H1 (cell line): ENCODE results near the gene CDKN2B-AS1. TPM values are rescaled to one million over a fixed set of nuclear protein-coding genes. Genes with fewer than 3 reads are reported as not detected.

ENCODE experiments used
- CTCF ChIA-PET: fragments of 300-600 bp; sonication (Branson Sonifier 250); formaldehyde crosslinking; loops from one replicate; lab custom pipeline; 2021; ENCODE audit not compliant: partially characterized antibody; lab: Charles Lee
- POLR2A ChIA-PET: fragments of 300-600 bp; sonication (Branson Sonifier 250); formaldehyde crosslinking; loops from one replicate; lab custom pipeline; 2021; ENCODE audit warnings: inconsistent platforms; ENCODE audit not compliant: partially characterized antibody; lab: Charles Lee
- DNase-seq, 2 experiments: peaks; one replicate each; pipeline versions ENCODE4 v3.0.0 to v3.0.0-alpha.2; 2010 to 2022; ENCODE audit warnings: low spot score in 2 of 2, low read depth in 1 of 2, mixed read lengths in 1 of 2
- FAIRE-seq: peaks from 2 replicates; lab custom pipeline; 2011; peaks lifted over from hg19 to GRCh38; lab: Jason Lieb, UNC
- H2AFZ ChIP-seq: 2 replicates; pipeline ENCODE4 v1.8.1; 2012; ENCODE audit warnings: low read length, inconsistent platforms
- H2AK5ac ChIP-seq: 2 replicates; pipeline ENCODE4 v1.6.1; 2013; ENCODE audit warnings: low read depth, low read length
- H2BK120ac ChIP-seq: replicated peaks from 2 replicates; pipeline ENCODE3; 2013; ENCODE audit warnings: low read depth, low read length, inconsistent platforms
- H2BK12ac ChIP-seq: 2 replicates; pipeline ENCODE4 v1.6.1; 2013; ENCODE audit warnings: low read depth, low read length
- H2BK15ac ChIP-seq: 2 replicates; pipeline ENCODE4 v1.6.1; 2013; ENCODE audit warnings: low read length
- H2BK20ac ChIP-seq: 2 replicates; pipeline ENCODE4 v1.6.1; 2013; ENCODE audit warnings: low read length
- H2BK5ac ChIP-seq: 2 replicates; pipeline ENCODE4 v1.6.1; 2013; ENCODE audit warnings: low read depth, low read length
- H3K14ac ChIP-seq: 2 replicates; pipeline ENCODE4 v1.6.1; 2013; ENCODE audit warnings: inconsistent platforms; ENCODE audit not compliant: insufficient read length
- H3K18ac ChIP-seq: 2 replicates; pipeline ENCODE4 v1.6.1; 2013; ENCODE audit warnings: low read length; ENCODE audit errors: extremely low read depth
- H3K23ac ChIP-seq: 2 replicates; pipeline ENCODE4 v1.6.1; 2013; ENCODE audit warnings: inconsistent platforms; ENCODE audit not compliant: insufficient read length
- H3K23me2 ChIP-seq: 2 replicates; pipeline ENCODE4 v1.6.1; 2013; ENCODE audit warnings: low read depth, low read length
- H3K27ac ChIP-seq: 2 replicates; pipeline ENCODE4 v1.6.1; 2011; ENCODE audit warnings: low read depth, low read length, inconsistent platforms
- H3K27me3 ChIP-seq, 4 experiments: replicated peaks in 1 of 4; 1 replicate in 1 of 4; 2 replicates in 3 of 4; pipeline versions ENCODE4 v1.6.1 to v1.8.1; 2011 to 2013; ENCODE audit warnings: low read length in 3 of 4, mild to moderate bottlenecking in 3 of 4, inconsistent platforms in 2 of 4, mixed read lengths in 2 of 4, moderate library complexity in 1 of 4; ENCODE audit not compliant: control insufficient read depth in 3 of 4, insufficient read depth in 3 of 4; ENCODE audit errors: extremely low read depth in 1 of 4
- H3K36me3 ChIP-seq, 4 experiments: 2 replicates each; pipeline versions ENCODE4 v1.6.1 to v1.8.1; 2011 to 2013; ENCODE audit warnings: mild to moderate bottlenecking in 4 of 4, low read length in 3 of 4, moderate library complexity in 2 of 4, control low read depth in 1 of 4, inconsistent platforms in 1 of 4; ENCODE audit not compliant: insufficient read depth in 4 of 4, control insufficient read depth in 2 of 4
- H3K4ac ChIP-seq: replicated peaks from 2 replicates; pipeline ENCODE3; 2013; ENCODE audit warnings: low read length, low read depth, mixed read lengths, inconsistent platforms; ENCODE audit not compliant: insufficient read length
- H3K4me1 ChIP-seq, 4 experiments: replicated peaks in 1 of 4; 1 replicate in 1 of 4; 2 replicates in 3 of 4; pipeline versions ENCODE4 v1.6.1 to v1.8.1; 2011 to 2013; ENCODE audit warnings: low read length in 3 of 4, inconsistent platforms in 2 of 4, mixed read lengths in 1 of 4; ENCODE audit not compliant: insufficient read depth in 4 of 4, control insufficient read depth in 3 of 4
- H3K4me2 ChIP-seq, 2 experiments: 2 replicates each; pipeline versions ENCODE4 v1.6.1 to v1.8.1; 2011 to 2013; ENCODE audit warnings: low read depth in 2 of 2, low read length in 2 of 2, control low read depth in 1 of 2, inconsistent platforms in 1 of 2, mild to moderate bottlenecking in 1 of 2; ENCODE audit not compliant: insufficient read depth in 1 of 2
- H3K4me3 ChIP-seq, 4 experiments: fragments of 200-600, 300-600 bp in 1 of 4; sonication (generic), shearing (Covaris generic), sonication (Bioruptor Twin) in 1 of 4; 2 replicates each; pipeline versions ENCODE4 v1.5.1 to v1.8.1; 2011 to 2016; ENCODE audit warnings: low read length in 4 of 4, low read depth in 3 of 4, control low read depth in 2 of 4, inconsistent platforms in 2 of 4, mild to moderate bottlenecking in 2 of 4, mixed read lengths in 1 of 4, moderate library complexity in 1 of 4; ENCODE audit not compliant: insufficient read depth in 2 of 4; ENCODE audit errors: extremely low read depth in 1 of 4
- H3K56ac ChIP-seq: replicated peaks from 2 replicates; pipeline ENCODE3; 2013; ENCODE audit warnings: low read depth, mild to moderate bottlenecking, mixed read lengths, low read length, inconsistent platforms; ENCODE audit not compliant: insufficient read length
- H3K79me1 ChIP-seq: 2 replicates; pipeline ENCODE4 v1.6.1; 2013; ENCODE audit warnings: low read depth, low read length, control low read depth
- H3K79me2 ChIP-seq, 2 experiments: 2 replicates each; pipeline versions ENCODE4 v1.6.1 to v1.8.1; 2012 to 2013; ENCODE audit warnings: low read length in 2 of 2, mild to moderate bottlenecking in 2 of 2, inconsistent platforms in 1 of 2; ENCODE audit not compliant: insufficient read depth in 2 of 2, control insufficient read depth in 1 of 2
- H3K9ac ChIP-seq, 4 experiments: replicated peaks in 1 of 4; 1 replicate in 1 of 4; 2 replicates in 3 of 4; pipeline versions ENCODE4 v1.6.1 to v1.8.1; 2011 to 2013; ENCODE audit warnings: low read depth in 3 of 4, low read length in 3 of 4, control low read depth in 2 of 4, mild to moderate bottlenecking in 2 of 4, moderate library complexity in 2 of 4, inconsistent platforms in 1 of 4; ENCODE audit errors: extremely low read depth in 1 of 4
- H3K9me3 ChIP-seq, 2 experiments: 2 replicates each; pipeline versions ENCODE4 v1.6.1 to v1.8.1; 2012 to 2013; ENCODE audit warnings: mild to moderate bottlenecking in 2 of 2, moderate library complexity in 2 of 2, control low read depth in 1 of 2, inconsistent platforms in 1 of 2, low read depth in 1 of 2, low read length in 1 of 2, mixed read lengths in 1 of 2; ENCODE audit not compliant: insufficient read depth in 2 of 2
- H4K20me1 ChIP-seq, 2 experiments: replicated peaks in 1 of 2; 2 replicates each; pipeline versions ENCODE3 to v1.8.1; 2011 to 2013; ENCODE audit warnings: inconsistent platforms in 2 of 2, low read length in 2 of 2, mild to moderate bottlenecking in 1 of 2; ENCODE audit not compliant: insufficient read depth in 2 of 2, control insufficient read depth in 1 of 2
- H4K5ac ChIP-seq: 2 replicates; pipeline ENCODE4 v1.6.1; 2013; ENCODE audit warnings: low read length, low read depth, mixed read lengths, inconsistent platforms; ENCODE audit not compliant: insufficient read length
- H4K8ac ChIP-seq: 2 replicates; pipeline ENCODE4 v1.8.0; 2013; ENCODE audit warnings: mild to moderate bottlenecking, moderate library complexity, low read length, inconsistent platforms; ENCODE audit not compliant: insufficient read depth; ENCODE audit errors: extremely low read depth
- H4K91ac ChIP-seq: replicated peaks from 2 replicates; pipeline ENCODE3; 2013; ENCODE audit warnings: low read length, mixed read lengths, inconsistent platforms; ENCODE audit not compliant: insufficient read length
- BCL11A ChIP-seq, 2 experiments: IDR thresholded peaks; one replicate each; pipeline ENCODE4 v1.6.1; 2011; ENCODE audit warnings: low read depth in 2 of 2, low read length in 2 of 2, mild to moderate bottlenecking in 2 of 2
- CBX8 ChIP-seq: fragments of 300-800, 300-1000 bp; sonication (generic); IDR thresholded peaks from 2 replicates; pipeline ENCODE4 v1.7.1; 2016; ENCODE audit warnings: low read depth, low read length, borderline replicate concordance
- CTBP2 ChIP-seq: IDR thresholded peaks from 2 replicates; pipeline ENCODE4 v1.7.0; 2011; ENCODE audit warnings: borderline replicate concordance, mild to moderate bottlenecking, moderate library complexity, mixed read lengths, low read length; ENCODE audit not compliant: insufficient read depth, insufficient read length
- EGR1 ChIP-seq: IDR thresholded peaks from 2 replicates; pipeline ENCODE4 v1.6.1; 2011; ENCODE audit warnings: low read depth, low read length, borderline replicate concordance
- GTF2F1 ChIP-seq: IDR thresholded peaks from 2 replicates; pipeline ENCODE4 v1.6.1; 2012; ENCODE audit warnings: low read depth, low read length, improper control_type of control experiment, borderline replicate concordance
- JUN ChIP-seq: IDR thresholded peaks from 2 replicates; pipeline ENCODE4 v1.6.1; 2011; ENCODE audit warnings: low read depth, mild to moderate bottlenecking, improper control_type of control experiment, low read length
- POLR2A ChIP-seq, 2 experiments: IDR thresholded peaks; 1 replicate in 1 of 2; 2 replicates in 1 of 2; pipeline ENCODE4 v1.6.1; 2011; ENCODE audit warnings: low read depth in 2 of 2, low read length in 2 of 2, mild to moderate bottlenecking in 2 of 2; ENCODE audit errors: control extremely low read depth in 1 of 2
- RXRA ChIP-seq: IDR thresholded peaks from 2 replicates; pipeline ENCODE4 v1.6.1; 2011; ENCODE audit warnings: low read depth, mild to moderate bottlenecking, low read length, moderate library complexity; ENCODE audit not compliant: insufficient read depth
- WGBS, 2 experiments: shearing (Covaris generic) in 1 of 2; methylation state at CpG; one replicate each; pipeline versions ENCODE4 v1.1.6 to v1.1.7; 2013 to 2015; ENCODE audit warnings: low lambda C conversion rate in 2 of 2, mixed read lengths in 2 of 2, inconsistent platforms in 1 of 2, low coverage in 1 of 2, missing lambda C conversion rate in 1 of 2; ENCODE audit not compliant: insufficient replicate concordance in 2 of 2, insufficient coverage in 1 of 2, insufficient read length in 1 of 2; ENCODE audit errors: extremely low coverage in 1 of 2, missing lambda C conversion rate in 1 of 2; 5-methylcytosine and 5-hydroxymethylcytosine counted together
- polyA plus RNA-seq, 7 experiments: library from polyadenylated mRNA; depleted of rRNA in 3 of 7; stranded (reverse) in 5 of 7; unstranded in 2 of 7; fragments of >200 nt in 5 of 7; fragments of 200-250 nt in 2 of 7; gene quantifications; 1 replicate in 5 of 7; 2 replicates in 1 of 7; 4 replicates in 1 of 7; pipeline versions ENCODE4 v1.2.1 to v1.2.3, GENCODE V29; 2011 to 2013; ENCODE audit warnings: missing spikeins in 2 of 7, mixed read lengths in 2 of 7
- total RNA-seq: library from RNA; stranded (reverse); fragmentation: NEBNext Ultra II Directional; extraction: Animal tissue kit (Norgen Biotek cat#: 25700); gene quantifications from 2 replicates; pipeline ENCODE4 v1.2.1, GENCODE V29; 2021
- TF ChIP-seq, protein P1 (sequence below): IDR thresholded peaks from 2 replicates; pipeline ENCODE4 v1.6.1; 2011; ENCODE audit warnings: low read depth, mild to moderate bottlenecking, low read length; ENCODE audit not compliant: insufficient read depth

The CDKN2B-AS1 gene
- total and polyA plus RNA-seq, 2 of the 8 experiments (the other 6 are each of a cell fraction or from before 2014, with no cell fraction given) = not detected

DNA sequence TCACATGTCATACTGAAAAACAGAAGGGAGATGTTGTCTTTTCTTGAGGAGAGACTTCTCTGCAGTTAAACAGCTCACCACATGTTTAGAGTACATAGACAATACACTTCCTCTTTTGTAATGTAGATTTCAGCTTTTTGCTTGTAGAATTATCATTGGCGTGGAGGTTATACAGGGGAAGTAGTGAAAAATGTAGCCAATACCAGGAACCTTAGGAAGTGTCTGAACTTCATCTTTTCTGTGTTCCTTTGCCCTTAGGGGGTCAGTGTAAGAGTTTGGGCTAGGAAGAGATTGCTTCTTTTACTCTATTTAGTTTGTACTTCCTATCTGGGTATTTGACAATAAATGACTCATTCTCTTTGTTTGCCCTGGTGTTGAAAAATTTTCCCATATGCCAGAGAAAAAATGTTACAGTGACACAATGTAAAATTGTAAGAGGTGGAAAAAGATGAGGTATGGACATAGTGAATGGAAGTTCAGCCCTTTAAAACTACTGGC, 35.6 kb downstream of the CDKN2B-AS1 start:
- Histone ChIP-seq H4K8ac (no peak overlapping the region), H3K79me1 (no peaks in the 10 kb centered on the region), H3K4ac (no peak overlapping the region), H3K23ac (no peak overlapping the region), H2AK5ac (no peak overlapping the region), H3K56ac (no peak overlapping the region), H3K4me1 (no peaks in the 10 kb centered on the region), H2BK5ac (no peak overlapping the region), H2AFZ (no peak overlapping the region), H4K91ac (no peak overlapping the region), H3K23me2 (no peaks in the 10 kb centered on the region), H3K27me3 (no peaks in the 10 kb centered on the region), H2BK15ac (no peak overlapping the region), H3K27ac (no peak overlapping the region), H3K79me2 (no peaks in the 10 kb centered on the region), H3K18ac (no peak overlapping the region), H3K9me3 (no peaks in the 10 kb centered on the region), H3K4me3 (no peak overlapping the region), H4K20me1 (no peaks in the 10 kb centered on the region), H2BK20ac (no peak overlapping the region), H3K9ac (no peak overlapping the region), H2BK120ac (no peak overlapping the region), H4K5ac (no peak overlapping the region), H2BK12ac (no peak overlapping the region), H3K14ac (no peak overlapping the region), H3K36me3 (no peaks in the 10 kb centered on the region), H3K4me2 (no peak overlapping the region)
- TF ChIP-seq CTBP2 (no peak), CBX8 (no peak), EGR1 (no peak), POLR2A (IDR thresholded peaks at IDR 0.05; ENCODE audit: control extremely low read depth in 1 of 2, low read depth in 2 of 2, low read length in 2 of 2) (no peak), GTF2F1 (no peak), RXRA (no peak), JUN (no peak), BCL11A (IDR thresholded peaks at IDR 0.05; ENCODE audit: low read depth in 2 of 2, low read length in 2 of 2) (no peak)
- TF ChIP-seq, protein P1, sequence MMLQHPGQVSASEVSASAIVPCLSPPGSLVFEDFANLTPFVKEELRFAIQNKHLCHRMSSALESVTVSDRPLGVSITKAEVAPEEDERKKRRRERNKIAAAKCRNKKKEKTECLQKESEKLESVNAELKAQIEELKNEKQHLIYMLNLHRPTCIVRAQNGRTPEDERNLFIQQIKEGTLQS = no peak
- CTCF ChIA-PET = interaction anchor here (0.7 to 2.6 kb wide), 7 partner anchors 9 to 216 kb away, joined by 3 to 10 read pairs (median 3); no protein-coding TSS in a partner anchor
- WGBS, 2 experiments = 52% methylated on average over 1 of the region's 1 CpG; no CpG with 5 or more reads in 1 of the 2 experiments
- DNase-seq = no peak
- no peak for FAIRE-seq
- POLR2A ChIA-PET = no interaction called here
